ENCODE results near the gene RHPN2.
"Not testable (repeated sequence)": the region's sequence is repeated elsewhere in the genome, so short reads cannot be mapped to it uniquely, and the experiment has no call there.

Gene RHPN2

GRCh38 chr19:33025468-33026238 is 39.0 kb downstream of the RHPN2 start:
- DNase-seq: not testable (repeated sequence)

- DNase-seq: no peak
These were observed 40.3 kb downstream of the RHPN2 start for GRCh38 chr19:33024398-33024797.

GRCh38 chr19:33022472-33023116 is 42.1 kb downstream of the RHPN2 start:
- DNase-seq: no peak

GRCh38 chr19:33010891-33011290 is 53.8 kb downstream of the RHPN2 start:
- not testable (repeated sequence) for DNase-seq

GRCh38 chr19:33008738-33009137 is 56.0 kb downstream of the RHPN2 start:
- no peak for DNase-seq

GRCh38 chr19:33005440-33005839 is 59.2 kb downstream of the RHPN2 start:
- no peak for DNase-seq

- not testable (repeated sequence) for DNase-seq
These were observed 61.2 kb downstream of the RHPN2 start for GRCh38 chr19:33003424-33004024.

GRCh38 chr19:33002126-33002865 is 62.4 kb downstream of the RHPN2 start:
- not testable (repeated sequence) for DNase-seq

GRCh38 chr19:33000910-33001309 is 63.8 kb downstream of the RHPN2 start:
- no peak for DNase-seq

- no peak for DNase-seq
These were observed 64.2 kb downstream of the RHPN2 start for GRCh38 chr19:33000510-33000909.

- no peak for DNase-seq
These were observed 66.0 kb downstream of the RHPN2 start for GRCh38 chr19:32998722-32999121.

GRCh38 chr19:32997716-32998355 is 66.9 kb downstream of the RHPN2 start:
- no peak for DNase-seq

GRCh38 chr19:32997061-32997464 is 67.6 kb downstream of the RHPN2 start:
- not testable (repeated sequence) for DNase-seq

GRCh38 chr19:32995966-32996365 is 68.7 kb downstream of the RHPN2 start:
- DNase-seq: not testable (repeated sequence)

GRCh38 chr19:32988724-32989123 is 76.0 kb downstream of the RHPN2 start:
- no peak for DNase-seq

GRCh38 chr19:32988254-32988653 is 76.4 kb downstream of the RHPN2 start:
- DNase-seq: not testable (repeated sequence)

GRCh38 chr19:32982488-32982887 is 82.2 kb downstream of the RHPN2 start:
- DNase-seq: not testable (repeated sequence)

- not testable (repeated sequence) for DNase-seq
These were observed 84.9 kb downstream of the RHPN2 start for GRCh38 chr19:32979807-32980206.

- not testable (repeated sequence) for DNase-seq
These were observed 86.9 kb downstream of the RHPN2 start for GRCh38 chr19:32977813-32978212.

GRCh38 chr19:32977280-32977679 is 87.4 kb downstream of the RHPN2 start:
- no peak for DNase-seq

GRCh38 chr19:32976223-32976805 is 88.4 kb downstream of the RHPN2 start:
- peak; percentile 2 to 5 for DNase-seq

Data from bone marrow (tissue), 2 donors.